NCI-H82 treated with DMSO at 0.1 percent for 48 hours (cell line): ENCODE measurements around the gene FBXO41.
"Not testable (repeated sequence)": the region's sequence is repeated elsewhere in the genome, so short reads cannot be mapped to it uniquely, and the experiment has no call there.

Experiments
- DNase-seq: peaks from one replicate; lab custom pipeline; 2025; ENCODE audit not compliant: unreplicated experiment; lab: John Stamatoyannopoulos, UW

The FBXO41 gene

DNA sequence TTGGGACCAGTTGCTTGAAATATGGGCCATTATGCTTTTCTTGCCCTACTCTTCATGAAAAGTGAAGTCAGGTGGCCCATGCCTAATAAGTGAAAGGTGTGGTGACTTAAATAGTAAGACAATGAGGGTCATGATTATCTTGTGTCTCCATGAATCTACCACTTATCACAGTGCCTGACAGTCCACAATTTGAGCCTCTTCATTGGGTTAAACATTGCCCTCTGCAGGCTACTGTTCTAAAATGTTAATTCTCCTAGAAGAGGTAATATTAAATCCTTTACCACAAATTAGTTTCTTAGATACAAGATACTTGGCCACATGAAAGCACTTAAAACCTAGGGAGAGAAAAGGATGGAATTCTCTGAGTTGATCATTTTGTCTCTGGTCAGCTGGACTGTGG, 5.0 kb upstream of the FBXO41 start:
- DNase-seq, result no peak

DNA sequence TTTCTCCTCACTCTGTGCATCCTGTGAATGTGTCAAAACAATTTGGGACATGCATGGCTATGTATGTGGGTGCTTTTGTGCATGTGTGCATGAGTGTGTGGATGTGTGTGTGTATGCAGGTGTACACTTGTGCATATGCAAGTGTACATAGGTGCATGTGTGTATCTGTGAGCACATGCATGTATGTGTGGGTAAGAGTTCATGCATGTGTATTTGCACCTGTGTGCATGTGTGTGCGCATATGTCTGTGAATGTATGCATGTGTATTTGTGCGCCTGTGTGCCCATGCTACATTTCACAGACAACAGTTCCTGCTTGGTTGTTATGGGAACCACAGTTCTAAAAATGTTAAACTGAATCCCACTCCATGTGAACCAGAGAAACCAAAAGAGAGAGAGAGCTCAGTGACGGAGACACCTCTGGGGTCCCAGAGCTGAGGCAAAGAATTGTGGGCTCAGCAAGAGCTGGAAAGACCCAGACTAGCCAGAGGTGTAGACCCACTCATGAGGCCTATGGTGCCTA, 1.9 kb upstream of the FBXO41 start:
- no peak for DNase-seq

DNA sequence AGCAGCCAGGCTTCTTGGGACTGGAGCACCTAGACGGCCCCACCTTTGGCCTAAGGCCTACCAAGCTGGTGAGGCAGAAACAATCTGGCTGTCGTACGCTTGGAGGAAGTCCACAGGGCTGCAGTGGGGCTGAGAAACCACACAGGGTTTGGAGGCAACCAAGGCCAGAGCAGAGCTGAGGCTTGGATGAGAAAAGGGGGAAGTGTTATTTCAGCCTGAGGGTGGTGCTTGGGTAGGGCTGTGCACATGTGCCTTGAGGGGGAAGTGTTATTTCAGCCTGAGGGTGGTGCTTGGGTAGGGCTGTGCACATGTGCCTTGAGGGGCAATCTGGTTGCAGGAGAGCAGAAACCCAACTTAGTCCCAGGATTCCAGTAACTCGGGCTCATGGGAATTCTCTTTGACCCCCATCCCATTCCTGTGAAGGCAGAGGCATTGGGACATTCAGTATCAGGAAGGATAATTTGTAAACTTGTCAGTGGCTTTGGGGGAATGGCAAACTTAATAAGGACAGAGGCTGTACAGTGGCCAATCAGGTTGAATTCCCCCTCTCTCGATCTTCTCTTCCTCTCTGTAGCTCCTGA, 971 bp upstream of the FBXO41 start:
- DNase-seq, result no peak

DNA sequence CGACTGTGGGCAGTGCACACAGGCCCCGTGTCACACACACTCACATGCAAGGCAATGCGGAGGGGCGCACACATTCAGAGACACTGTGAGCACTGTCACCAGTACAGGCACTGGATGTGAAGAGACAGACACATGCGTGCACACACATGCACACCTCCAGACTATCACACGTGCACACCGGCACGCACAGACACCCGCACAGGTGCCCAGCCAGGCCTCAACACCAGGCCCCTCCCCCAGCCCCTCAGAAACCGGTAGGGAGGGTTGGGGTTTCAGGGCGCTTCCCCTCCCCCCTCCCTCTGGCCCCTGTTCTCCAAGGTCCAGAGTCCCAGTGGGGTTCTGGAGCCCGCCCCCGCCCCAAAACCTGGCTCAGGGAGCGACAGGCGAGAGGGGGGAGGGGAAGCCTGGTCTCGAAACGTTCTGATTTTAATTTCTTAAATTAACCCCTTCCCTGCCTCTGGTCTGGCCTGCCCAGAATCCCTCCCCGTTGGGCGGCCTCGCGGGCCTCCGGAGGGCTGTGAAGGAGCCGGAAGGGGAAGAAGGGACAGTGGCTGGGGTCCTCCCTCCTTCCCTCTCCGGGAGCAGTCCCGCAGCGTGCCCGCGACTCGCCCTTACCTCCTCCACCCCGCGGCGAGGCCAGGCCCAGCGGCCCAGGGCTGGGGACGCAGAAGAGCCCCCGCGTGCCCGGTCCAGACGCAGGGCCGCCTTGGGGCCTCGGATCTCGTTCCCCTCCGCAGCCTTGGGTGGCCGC, 558 bp downstream of the FBXO41 start:
- no peak for DNase-seq

DNA sequence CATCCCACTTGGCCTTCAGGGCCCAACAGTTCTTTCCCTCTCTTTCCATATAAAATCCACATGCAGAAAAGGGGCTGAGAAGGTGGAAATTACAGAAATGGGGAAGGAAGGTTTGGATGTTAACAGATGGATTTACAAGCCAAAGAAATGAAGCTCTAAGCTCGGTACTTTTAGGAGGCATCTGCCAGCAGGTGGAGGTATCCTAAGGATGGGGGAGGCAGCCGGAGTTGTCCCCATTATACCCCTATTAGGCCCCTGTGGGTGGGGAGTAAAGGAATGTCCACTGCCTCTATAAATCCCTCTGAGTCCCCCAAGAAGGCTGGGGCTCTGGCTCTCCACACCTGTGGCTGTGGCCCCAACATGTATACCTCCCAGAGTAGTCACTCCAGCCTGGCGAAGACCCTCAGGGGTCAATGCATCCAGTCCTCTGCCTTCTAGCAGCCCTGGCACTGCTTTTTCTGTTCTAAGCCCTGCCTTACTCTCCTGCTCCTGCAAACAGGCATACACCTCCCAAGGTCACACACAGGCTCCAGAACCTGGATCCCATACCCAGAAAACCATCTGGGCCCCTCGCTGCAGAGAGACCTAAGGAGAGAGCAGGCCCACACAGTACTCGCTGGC, 1.2 kb downstream of the FBXO41 start:
- no peak for DNase-seq

DNA sequence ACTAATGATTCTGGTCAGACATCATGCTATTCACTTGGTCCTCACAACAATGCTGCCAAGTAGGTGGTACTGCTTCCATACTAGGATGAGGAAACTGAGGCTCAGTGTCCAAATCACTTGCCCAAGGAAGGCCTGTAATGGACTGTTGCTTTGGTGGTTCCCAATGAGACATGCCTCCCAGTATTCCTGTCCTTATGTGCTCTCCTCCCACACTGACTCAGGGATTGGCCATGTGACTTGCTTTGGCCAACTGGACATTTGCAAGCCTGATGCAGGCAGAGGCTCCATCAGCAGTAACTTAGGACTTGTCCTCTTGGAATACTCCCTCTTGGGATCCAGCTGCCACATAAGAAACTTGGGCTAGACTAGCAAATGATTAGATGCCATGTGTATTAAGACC, 3.0 kb downstream of the FBXO41 start:
- DNase-seq, result no peak

DNA sequence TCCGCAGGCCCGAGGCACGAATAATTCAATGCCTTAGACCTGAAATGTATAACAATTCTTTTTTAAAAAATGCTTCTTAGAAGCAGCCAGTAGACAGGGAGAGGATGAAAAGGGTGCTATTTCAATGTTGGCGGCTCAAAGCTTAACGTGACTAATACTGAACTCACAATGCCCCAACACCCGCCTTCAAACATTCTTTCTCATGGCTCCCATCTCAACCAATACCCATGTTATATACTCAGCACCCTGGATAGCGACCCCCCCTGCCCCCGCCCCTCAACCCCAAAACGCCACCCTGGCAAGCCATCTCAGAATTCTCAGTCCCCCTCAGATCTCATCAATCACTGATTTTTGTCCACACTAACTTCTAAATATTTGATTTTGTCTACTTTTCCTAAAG, 4.4 kb downstream of the FBXO41 start:
- no peak for DNase-seq

DNA sequence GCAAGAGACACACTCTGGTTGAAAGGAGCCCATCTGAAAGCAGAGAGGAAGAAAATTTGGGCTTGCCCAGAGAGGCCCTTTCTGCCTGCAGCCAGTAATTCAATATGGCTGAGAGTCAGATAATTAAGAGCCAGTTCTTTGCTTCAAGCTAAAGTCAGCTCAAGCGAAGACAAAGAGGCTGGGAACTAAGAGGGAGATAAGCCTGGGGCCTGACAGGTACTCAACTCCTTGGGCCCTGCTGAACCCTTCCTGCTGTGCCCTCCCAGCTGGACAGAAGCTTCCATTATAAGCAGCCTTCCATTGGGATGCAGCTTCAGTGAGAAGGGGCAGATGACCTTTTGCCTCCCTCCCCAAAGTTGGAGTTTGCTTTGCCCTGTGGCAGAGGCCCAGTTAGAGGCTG, 12.0 kb downstream of the FBXO41 start:
- no peak for DNase-seq

DNA sequence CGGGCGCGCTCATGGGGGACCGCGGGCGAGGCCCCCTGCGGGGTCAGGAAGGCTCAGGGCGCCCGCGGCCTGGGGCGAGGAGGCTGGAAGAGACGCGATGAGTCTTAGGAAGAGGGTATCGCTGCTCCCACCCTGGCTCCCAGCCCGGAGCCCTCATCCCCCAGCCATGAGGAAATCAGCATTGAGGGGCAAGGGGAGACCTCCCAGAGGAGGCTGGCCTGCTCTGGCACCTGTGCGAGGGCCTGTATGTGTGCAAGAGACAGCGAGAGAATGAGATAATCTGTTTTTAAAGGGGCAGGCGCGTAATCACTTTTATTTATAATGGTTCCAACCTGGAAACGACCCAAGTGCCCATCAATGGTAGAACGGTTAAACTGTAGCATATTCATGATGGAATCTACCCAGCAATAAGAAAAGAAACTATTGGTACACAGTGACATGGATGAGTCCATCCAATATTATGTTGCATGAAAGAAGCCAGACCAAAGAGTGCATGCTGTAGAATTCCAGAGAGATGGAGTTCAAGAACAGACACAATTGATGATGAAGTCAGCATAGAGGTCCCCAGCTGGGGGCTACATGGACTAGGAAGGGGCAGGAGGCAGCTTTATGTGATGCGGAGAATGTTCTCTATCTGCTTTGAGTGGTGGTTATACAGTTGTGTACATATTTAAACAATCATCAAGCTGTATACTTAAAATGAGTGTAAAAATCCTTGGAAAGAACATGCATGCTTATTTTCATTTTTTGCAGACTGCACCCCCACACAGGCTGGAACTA, 14.4 kb downstream of the FBXO41 start:
- DNase-seq, result no peak

DNA sequence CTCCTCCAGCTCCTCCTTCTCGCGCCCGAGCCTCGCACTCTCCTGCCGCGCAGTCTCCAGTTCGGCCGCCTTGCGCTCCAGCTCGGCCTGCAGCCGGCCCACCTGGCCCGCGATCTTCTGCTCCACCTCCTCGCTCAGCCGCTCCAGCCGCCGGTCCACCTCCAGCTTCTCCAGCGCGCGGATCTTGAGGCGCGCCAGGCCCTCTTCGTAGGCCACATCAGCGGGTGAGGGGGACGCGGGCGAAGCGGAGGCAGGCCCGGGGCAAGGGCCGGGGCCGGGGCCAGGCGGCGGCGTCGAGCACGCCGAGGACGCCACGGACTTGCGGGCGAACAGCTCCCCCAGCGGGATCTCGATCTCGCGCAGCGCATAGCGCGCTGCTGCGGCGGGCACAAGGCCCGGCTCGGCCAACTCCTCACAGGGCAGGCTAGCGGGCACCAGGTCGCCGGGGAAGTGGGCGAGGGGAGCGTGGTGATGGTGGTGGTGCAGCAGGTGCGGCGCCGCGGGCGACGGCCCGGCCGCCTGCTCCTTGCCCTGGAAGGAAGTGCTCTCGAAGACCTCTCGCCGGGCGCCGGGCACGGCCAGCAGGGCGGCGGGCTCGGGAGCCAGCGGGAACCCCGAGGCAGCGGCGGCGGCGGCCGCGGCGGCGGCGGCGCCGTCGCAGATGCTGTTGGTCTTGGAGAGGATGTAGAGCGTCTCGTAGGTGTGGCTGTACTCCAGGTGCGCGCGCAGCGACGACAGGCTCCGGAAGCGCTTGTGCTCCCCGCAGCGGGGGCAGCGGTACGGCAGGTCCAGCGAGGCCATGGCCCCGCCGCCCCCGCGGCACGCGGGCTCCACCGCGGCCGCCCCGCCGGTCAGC, 15.2 kb downstream of the FBXO41 start:
- DNase-seq, result peak; percentile 43

DNA sequence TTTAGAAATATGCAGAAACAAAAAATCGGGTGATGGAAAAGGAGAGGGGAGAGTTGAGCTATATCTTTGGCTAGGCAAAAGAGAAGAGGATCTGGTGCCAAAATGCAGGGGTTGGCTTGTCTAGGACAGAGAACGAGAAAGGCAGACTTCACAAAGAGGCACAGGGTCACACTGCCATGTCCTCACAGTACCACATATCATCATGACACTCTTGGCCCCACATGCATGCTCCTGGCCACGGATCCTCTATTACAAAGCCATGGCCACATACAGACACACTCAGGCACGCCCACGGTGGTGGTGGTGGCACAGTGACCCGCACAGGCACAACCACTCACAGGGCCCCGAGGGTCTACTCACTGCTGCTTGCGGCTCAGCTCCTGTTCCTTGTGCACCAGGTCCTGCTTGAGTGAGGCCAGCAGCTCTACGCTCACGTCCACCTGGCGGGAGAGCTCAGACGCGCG, 15.9 kb downstream of the FBXO41 start:
- DNase-seq, result no peak

DNA sequence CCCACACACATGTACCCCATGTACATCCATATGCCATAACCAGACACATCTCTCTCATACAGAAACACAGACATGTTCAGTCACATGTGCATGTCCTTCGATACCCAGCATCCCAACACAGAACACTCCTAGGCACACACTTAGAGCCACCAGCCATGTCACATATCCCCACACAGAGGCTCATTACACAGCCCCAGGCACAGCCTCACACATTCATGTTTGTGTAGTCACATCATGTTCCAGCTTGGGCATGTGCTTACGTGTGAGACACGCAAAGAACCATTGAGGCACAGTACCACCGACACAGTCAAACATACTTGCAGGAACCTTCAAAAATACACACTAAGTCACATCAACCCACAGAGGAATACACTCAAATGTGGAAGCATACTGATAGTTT, 17.3 kb downstream of the FBXO41 start:
- DNase-seq, result no peak

DNA sequence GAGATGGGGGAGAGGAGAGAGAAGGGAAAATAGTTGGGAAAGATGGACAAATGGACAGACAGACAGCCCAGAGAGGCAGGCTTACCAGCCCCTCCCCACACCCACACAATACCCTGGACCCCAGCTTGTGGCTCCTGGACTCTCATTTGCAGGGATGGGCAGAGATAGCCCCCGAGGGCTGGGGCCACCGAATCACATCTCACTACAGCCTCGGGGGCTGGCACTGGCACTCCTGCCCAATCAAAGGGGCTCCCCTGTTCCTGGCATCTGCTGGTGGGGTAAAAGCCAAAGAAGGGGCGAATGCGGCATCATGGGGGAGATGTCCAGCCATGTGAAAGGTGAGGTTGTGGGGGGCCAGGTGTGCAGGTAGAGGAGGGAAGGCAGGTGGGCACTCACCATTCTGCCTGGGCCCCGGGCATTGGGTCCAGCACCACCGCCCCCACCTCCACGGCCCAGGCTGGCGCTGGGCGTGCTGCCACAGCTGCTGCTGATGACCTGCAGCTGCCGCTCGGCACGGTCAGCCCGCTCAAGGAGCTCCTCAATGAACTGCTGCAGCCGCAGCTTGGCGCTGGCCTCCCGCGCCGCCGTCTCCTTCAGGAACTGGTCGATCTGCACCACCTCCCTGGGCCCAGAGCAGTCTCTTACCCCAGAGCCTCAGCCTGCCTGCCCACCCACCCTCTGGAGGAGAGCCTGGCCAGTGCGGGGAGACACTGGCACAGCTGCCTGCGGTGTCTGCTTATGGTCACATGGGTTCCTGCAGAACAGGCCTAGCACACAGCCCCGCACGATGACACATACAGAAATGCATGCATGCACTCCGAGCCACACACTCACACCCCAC, 18.0 kb downstream of the FBXO41 start:
- no peak for DNase-seq

DNA sequence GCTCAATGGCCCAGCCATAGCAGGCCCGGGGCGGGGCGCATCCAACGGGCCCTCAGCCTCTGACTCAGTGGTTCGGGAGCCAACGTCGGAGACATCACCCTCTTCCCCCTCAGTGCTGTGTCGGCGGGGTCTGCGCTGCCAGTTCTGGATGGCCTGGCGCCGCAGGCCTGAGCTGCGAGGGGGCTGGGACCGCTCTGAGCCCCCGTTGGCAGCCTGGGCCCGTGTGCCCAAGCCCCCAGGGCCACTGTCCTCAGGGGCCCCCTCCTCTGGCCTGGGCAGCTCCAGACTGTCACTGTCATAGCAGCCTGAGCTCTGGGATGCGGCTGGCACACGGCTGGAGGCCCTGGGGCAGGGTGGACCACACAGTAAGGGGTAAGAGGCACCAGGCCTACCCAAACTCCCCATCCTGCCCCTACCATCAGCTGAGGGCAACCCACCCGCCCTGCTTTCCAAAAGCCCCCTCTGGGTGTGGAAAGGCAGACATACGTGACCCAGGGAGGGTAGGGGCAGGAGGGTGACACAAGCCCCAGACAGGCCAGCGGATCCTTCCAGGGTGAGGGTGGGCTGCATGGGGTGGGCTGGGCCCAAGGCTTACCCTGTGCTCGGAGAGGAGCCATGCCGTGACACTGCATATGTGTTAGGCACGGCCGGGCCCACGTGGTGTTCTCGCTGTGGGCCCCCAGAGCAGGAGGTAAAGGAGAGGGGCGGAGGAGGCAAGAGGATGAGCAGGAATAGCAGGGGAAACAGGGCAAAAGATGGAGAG, 18.8 kb downstream of the FBXO41 start:
- no peak for DNase-seq

DNA sequence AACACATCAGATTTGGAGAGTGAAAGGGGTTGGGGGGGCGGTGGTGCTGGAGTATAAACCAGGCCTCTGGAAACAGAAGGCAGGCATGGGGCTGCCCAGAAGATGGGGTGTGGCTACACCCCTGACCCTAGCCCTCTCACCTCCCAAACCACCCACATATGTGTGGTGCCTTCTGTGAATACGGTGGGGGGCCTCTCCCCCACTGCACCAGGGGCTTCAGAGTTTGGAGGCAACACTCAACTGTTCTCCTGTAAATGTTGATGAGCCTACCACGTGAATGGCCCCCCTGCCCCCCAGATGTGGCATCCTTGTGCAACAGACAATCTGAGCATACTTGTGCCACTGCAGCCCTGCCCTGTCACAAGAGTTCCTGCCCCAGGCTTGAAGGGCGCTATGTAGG, 19.5 kb downstream of the FBXO41 start:
- no peak for DNase-seq

DNA sequence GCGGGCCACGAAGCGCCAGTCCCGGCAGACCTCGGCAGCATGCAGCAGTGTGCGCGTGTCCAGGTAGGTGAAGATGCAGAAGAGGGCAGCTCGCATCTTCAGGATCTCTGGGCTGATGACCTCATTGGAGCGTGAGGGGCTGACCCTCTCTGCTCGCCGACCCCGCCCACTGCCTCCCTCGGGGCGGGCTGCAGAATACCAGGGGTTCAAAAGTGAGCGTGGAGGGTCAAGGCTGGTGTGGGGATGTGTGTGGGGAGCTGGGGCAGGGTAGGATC, 20.0 kb downstream of the FBXO41 start:
- DNase-seq, result no peak

DNA sequence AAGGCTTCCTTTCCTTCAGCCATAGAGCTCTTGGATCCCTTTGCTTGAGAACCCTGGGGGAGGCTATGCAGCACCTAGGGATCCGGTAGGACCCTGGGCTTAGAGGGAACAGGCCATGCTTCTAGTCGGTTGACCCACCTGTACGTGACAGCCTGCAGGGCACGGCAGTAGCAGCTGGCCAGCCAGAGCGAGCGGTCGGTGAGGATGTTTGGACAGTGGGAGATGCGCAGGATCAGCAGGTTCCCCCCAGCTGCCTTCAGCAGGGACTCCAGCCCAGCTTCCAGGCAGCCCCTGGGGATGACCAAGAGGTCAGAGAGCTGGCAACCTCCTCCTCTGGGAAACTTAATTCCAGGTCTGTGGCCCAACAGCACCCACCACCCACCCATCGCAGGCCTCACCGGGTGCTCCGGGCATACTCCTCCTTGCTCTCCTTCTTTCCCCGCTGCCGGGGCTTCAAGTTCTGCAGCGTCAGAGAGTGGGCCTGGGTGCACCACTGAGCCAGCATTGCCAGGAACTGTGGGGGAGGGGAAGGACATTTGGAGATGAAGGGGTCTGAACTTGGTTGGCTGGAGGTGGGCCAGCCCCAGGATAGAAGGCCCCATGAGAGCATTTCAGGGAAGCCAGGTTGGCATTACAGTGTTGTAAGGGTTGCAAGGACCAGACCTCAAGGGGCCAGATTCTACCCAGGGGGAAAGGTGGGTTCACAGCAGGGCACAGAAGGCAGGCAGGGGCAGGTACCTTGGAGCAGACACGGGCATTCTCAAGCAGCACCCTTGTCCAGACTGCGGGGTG, 20.5 kb downstream of the FBXO41 start:
- no peak for DNase-seq

DNA sequence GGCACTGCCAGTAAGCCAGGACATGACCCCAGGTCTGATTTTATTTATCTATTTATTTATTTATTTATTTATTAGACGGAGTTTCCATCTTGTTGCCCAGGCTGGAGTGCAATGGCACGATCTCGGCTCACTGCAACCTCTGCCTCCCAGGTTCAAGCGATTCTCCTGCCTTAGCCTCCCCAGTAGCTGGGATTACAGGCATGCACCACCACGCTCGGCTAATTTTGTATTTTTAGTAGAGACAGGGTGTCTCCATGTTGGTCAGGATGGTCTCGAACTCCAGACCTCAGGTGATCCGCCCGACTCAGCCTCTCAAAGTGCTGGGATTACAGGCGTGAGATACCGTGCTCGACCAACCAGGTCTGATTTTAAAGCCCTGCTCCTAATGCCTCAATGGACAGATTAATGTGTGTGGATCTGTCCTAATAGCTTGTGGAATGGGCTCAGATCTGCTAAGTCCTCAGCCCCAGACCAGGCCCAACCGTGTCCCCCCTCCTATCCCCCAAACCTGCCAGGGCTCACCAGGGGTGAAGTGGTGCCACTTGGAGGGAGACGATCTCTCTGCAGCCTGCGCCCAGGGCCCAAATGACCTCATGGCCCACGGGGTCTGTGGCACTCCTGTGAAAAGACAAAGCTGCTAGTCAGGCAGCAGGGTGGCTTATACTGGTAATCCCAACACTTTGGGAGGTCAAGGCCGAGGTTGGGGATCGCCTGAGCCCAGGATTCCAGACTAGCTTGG, 21.4 kb downstream of the FBXO41 start:
- DNase-seq, result not testable (repeated sequence)
